DMS153 treated with DMSO at 0.1 percent for 48 hours (cell line): ENCODE data around the gene FLT4.
"Not testable (repeated sequence)": the region's sequence is repeated elsewhere in the genome, so short reads cannot be mapped to it uniquely, and the experiment has no call there.

Experiments
- DNase-seq: peaks from one replicate; lab custom pipeline; 2025; ENCODE audit not compliant: unreplicated experiment; lab: John Stamatoyannopoulos, UW

FLT4 gene

DNA sequence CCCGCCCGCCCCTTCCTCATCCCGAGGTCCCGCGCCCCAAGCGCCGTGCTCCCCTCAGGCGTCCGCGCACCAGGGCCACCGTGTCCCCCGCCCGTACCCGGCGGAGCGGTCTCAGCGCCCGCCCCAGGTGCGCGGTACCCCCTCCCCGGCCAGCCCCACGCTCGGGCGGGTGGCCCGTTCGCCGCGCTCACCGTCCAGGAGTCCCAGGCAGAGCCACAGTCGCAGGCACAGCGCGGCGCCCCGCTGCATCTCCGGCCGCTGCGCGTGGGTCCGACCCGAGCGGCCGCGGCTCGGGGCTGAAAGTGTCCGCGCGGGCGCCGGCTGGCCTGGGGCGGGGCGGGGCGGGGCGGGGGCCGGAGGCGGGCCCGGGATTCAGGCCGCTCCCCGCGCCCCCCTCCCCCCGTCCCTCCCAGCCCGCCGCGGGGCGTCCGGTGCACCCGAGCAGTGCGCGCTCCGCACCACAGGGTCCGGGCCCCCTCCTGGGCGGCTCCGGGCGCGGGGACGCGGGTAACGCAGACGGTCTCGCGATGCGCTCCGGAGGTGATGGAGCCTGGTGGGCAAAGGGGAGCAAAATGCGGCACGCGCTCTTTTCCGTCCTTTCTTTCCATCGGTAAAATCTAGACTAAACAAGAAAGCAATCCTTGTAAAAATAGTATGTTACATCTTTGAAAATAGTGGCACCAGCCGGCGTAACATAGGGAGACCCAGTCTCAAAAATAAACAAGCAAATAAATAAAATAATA lies at the start of gene FLT4:
Gene FLT4, minus strand, starts transcription at position 304 of the 743 bp plus-strand sequence. Its CDS starts 55 bp downstream, at position 249.
- no peak for DNase-seq

DNA sequence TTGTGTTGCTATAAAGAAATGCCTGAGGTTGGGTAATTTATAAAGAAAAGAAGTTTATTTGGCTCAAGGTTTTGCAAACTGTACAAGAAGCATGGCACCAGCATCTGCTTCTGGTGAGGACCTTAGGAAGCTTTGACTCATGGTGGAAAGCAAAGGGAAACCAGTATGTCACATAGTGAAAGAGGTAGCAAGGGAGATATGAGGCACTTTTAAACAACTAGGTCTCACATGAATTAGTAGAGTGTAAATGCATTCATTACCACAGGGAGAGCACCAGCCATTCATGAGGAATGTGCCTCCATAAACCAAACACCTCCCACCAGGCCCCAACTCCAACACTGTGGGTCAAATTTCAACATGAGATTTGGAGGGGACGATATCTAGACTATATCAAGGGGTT lies 49.6 kb upstream of the FLT4 start:
- no peak for DNase-seq

DNA sequence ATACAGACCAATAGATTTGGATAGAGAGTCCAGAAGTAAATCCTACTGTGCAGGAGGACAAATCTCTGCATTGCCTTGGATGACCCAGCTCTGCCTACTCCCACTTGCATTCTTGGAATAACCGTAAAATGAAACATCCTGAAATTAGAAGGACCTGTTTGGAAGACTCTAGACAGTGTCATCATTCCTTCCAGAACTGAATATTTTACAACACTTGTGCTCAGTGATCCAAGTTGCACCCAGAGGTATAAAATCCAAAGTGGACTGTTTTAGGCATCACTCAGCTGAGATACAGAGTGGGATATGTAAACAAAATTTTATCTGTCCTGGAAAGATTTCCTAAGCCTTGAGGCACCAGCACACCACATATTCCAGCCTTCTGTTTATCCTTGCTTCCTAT lies 46.7 kb upstream of the FLT4 start:
- no peak for DNase-seq

DNA sequence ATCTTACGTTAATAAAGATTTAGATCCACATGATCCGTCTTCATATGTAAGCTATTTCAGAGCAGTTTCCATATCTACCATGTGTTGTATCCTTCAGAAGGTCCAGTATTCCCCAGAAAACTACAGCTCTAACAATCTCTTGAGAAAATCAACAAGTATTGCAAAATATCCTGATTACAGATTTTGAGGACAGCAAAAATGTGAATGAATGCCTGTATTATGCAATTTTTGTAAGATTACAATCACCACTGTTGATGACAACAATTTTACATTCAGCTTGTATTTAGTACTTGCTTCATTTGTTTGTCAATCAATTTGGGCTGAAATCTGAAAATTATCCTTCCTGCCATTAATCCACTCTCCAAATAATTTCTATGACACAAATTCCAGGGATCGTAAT lies 43.0 kb upstream of the FLT4 start:
- DNase-seq, result no peak

DNA sequence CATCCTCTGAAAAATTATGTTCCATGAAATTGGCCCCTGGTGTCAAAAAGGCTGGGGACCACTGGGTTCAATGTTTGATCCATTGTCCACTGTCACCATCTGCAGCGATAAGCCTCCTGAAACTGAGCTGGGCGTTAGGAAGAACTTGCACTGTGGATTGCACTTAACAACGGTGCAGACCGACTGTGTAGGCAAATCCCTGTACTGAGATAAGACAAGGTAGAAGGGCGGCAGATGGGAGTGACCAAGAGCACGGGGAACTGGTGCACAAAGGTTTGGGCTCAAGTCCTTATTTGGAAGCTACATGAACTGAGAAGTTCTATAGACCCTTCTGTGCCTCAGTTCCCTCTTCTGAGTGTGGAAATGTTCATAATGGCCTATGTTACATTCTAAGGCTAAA lies 41.6 kb upstream of the FLT4 start:
- no peak for DNase-seq

DNA sequence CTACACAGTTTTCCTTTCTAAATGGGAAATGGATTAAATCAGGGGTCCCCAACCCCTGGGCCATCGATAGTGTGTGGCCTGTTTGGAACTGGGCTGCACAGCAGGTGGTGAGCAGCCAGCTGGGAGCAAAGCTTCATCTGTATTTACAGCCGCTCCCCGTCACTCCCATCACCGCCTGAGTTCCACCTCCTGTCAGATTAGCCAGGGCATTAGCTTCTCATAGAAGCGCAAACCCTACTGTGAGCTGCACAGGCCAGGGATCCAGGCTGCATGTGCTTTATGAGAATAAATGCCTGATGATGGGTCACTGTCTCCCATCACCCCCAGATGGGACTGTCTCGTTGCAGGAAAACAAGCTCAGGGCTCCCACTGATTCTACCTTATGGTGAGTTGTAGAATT lies 41.2 kb upstream of the FLT4 start:
- no peak for DNase-seq

DNA sequence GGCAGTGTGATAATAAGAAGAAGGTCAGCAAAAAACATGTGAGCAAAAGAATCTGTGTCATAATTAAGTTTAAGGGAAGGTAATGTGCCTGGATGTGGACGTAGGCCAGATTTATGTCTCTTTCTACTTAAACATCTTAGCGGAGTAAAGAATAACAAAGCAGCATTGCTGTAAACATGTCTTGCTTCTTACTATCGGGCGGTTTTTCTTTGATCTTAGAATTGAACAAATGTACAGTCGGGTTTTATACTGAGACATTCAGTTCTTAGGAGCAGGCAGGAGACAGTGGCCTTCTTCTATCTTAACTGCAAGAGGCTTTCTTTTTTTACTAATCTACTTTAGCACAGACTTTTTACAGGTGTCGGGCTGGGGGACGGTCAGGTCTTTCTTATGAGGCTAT lies 40.4 kb upstream of the FLT4 start:
- no peak for DNase-seq

DNA sequence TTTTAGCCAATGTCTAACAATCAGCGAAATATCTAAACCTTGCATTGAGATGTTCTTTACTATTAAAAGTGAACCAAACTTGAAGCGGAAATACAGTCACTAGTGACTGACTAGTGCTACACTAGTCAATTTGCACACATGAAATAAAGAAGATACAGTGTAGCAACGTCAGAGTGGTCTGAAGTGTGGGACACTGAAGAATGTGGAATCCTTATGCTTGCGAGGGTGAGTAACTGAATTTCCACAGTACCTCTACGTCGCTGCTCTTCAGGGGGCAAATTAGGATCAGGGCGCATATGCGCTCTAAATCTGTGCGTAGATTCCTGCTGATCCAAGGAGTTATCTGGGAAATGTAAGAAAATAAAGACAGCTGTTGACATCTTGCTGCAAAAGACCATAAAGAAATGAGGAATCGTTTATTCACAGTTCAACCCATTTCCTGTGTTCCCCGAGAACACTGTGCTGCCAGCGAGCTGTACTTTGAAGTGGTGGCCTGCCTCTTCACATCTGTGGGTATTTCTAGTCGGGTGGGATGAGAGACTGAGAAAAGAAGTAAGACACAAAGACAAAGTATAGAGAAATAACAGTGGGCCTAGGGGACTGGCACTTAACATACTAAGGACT lies 39.8 kb upstream of the FLT4 start:
- DNase-seq, result no peak

DNA sequence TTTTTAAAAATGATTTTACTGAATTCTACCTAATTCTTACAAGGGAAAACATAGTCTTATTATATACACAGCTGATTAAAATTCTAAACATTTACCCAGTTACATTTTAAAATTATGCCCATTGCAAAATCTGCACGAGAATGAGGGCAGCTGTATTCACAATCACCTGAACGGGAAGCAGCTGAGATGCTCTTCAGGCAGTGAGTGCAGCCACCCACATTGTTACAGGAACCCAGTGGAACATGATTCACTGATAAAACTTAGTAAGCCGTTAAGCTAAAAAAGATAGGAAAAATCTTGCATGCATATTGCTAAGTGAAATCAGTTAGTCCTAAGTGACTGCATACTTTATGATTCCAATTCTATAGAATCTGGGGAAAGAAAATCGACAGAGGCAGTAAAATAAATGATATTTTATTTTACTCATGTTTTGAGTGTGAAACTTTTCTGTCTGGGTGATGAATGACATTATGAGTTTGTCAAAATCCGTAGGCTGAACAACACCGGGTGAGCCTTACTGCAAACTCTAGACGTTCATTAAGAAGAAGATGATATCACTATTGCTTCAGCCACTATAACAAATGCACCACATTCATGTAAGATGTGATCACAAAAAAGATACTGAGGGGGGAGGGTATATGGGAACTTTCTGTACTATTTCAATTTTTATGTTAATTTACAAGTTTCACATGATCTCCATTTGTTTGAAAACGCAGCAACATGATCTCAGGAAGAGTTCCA lies 39.1 kb upstream of the FLT4 start:
- DNase-seq, result no peak

DNA sequence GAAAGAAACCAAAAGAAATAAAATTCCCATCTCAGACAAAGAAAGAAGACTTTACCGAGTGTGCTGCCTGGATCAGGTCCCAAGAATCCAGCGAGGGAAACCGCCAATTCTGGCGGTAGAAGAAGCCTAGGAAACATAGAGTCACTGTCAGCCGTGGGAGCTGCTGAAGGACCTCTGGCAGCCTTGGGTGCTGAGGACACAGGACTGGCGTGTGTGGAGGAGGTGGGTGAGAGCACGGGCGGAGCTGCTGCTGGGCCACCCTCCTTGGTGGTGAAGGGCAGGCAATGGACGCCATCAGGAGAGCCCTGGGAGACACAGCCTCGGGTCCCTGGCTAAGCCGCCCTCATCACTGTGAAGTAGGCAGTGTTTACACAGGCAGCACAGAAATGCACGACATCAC lies 37.4 kb upstream of the FLT4 start:
- DNase-seq, result not testable (repeated sequence)

DNA sequence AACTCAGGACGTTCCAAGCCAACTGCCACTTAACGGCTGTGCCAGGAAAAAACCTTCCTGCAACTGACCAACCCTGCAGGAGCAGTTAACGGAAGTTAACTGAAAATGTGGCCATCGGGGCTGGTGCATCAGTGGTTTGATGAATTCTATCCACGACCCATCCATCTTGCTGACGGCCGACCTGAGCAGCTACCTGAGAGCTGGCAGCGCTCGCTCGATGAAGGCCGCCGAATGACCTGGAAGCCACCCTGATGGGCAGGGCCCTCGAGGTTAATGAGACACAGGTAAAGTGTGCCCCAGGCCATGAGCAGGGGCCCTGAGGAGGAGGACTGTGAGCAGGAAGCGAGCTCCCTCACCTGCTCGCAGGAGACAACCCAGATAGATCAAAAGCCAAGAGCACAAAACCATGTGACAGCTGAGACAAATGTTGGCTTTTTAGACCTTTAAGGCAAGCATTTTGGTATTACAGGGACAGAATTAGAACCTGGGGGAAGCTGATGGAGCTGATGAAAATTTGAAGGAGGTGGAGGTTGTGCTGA lies 35.3 kb upstream of the FLT4 start:
- no peak for DNase-seq

DNA sequence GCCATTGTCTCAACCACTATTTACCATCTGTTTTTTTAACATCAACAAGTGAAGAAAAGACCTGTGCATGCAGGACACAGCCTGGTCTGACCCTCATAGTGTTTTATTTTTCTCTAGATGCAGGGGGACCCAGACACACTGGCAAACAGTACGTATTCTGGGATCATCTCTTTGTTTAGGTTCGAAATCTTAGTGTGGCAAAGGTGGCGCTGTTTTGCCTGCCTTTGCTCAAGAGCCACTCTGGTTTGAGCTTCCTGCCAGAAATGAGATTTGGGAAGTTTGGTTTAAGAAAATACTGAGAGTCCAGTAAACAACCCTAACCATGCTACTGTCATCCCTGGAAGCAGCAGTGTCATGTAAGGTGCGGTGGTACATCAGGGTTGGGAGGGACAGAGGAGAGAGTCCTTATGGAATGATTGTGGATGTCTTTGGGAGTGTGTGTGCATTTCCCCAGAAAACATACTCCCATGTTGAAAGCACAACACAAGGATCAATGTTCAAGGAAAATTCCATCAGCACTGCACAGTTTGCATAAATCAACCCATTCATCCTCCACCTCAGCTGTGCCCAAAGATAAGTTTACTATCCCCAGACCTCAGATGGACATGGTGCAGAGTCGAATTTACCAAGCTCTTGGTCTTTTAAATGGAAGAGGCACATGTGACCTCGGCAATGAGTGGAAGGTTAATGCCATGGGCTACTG lies 34.0 kb upstream of the FLT4 start:
- no peak for DNase-seq

DNA sequence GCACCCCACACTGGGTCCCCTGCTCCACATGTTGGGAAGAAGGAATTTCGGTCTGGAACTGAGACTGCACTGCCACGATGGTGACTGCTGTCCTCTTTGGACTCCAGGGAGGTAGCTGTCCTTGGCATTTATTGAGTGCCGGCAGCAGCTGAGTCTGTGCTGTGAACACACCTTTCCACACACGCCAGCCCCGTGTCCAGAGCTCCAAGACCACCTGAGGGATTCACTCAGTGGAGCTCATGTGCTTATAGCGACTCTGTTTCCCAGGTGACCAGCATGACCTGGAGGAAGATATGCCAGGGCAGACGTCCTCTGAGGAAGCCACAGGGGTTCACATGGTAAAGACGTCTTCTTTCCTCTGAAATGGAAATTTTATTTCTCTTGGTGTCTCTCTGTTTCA lies 33.2 kb upstream of the FLT4 start:
- DNase-seq, result no peak

DNA sequence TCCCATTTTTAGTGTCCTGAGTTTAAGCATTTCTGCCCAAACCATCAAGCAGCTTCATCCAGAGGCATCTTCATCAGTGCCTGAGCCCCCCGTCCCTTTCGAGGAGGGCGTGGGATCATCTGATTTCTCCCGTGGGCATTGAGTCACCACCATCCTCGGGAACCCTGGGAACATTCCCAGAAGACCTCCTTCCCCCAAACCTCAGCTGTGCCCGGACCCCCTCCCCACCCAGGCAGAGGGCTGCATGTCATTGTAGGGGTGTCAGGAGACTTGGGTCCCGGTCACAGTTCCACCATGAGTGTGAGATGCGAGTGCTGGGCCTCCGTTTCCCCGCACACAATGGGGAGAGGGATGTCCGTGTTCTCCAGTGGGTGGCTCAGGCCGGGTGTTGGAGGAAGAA lies 32.6 kb upstream of the FLT4 start:
- DNase-seq, result not testable (repeated sequence)

DNA sequence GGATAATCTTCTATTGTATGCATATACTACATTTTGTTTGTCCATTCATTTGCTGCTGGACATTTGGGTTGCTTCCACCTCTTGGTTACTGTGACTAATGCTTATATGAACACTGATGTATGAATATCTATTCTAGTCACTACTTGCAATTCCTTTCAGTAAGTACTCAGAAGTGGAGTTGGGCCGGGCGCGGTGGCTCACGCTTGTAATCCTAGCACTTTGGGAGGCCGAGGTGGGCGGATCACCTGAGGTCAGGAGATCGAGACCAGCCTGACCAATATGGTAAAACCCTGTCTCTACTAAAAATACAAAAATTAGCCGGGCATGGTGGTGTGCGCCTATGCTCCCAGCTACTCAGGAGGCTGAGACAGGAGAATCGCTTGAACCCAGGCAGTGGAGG lies 28.9 kb upstream of the FLT4 start:
- DNase-seq, result not testable (repeated sequence)

DNA sequence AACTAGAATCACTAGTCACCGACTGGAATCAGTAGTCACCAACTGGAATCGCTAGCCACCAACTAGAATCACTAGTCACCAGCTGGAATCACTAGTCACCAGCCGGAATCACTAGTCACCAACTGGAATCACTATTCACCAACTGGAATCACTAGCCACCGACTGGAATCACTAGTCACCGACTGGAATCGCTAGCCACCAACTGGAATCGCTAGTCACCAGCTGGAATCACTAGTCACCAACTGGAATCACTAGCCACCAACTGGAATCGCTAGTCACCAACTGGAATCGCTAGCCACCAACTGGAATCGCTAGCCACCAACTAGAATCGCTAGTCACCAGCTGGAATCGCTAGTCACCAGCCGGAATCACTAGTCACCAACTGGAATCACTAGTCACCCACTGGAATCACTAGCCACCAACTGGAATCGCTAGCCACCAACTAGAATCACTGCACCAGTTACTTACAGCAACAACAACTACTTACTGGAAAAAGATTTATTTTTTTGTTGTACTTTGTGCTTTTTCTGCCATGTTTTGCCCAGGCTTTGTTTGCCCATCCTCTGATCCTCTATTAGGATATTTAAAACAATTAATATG lies 25.7 kb upstream of the FLT4 start:
- DNase-seq, result no peak

DNA sequence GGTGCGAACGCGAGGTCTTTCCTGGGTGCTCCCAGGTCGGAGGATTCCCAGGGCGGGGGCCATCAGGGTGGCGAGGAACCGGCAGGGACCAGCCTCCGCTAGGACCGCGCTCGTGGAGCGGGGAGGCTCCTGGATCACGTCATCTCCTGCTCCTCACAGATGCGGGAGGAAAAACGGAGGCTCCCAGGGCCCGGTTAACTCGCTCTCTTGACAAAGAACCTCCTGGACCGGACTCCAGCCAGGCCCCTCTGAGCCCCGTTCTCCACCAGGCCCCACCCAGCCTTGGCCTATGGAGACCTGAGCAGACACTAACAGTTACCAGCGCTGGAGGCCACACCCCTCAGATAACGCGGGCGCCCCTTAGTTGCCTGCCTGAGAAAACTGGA lies 24.7 kb upstream of the FLT4 start:
- not testable (repeated sequence) for DNase-seq

DNA sequence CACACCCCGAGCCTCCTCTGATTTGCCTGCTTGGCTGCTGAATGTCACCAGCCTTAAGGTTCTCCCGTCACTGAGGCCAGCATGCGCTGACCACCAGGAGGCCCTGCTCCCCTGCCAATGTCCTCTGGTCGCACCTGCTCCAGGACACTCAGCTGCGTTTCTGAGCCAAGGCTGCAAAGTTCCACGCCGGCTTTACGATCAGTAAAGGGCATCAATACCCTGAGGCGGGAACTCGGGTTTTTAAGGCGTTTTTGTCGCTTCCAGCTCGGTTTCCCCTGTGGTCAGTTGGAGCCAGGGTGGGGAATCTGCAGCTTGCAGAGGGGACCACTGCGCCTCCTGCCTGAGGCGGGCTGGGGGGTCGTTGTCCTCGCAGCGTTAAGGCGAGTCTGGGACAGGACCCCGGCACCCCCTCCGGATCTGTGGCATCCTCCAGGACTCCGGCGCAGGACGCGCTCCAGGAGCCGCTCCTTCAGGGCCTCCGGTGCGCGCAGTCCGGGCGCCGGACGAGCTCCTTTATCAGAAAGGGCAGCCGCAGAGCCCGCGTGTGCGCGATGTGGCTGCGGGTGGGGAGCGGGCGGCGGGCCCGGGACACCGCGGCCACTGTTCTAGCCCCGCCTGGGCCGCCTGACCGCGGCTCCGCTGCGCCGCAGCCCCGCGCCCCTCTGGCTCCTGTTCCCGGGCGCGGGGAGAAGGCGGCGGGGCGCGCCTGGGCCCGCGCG lies 24.1 kb upstream of the FLT4 start:
- DNase-seq, result no peak

DNA sequence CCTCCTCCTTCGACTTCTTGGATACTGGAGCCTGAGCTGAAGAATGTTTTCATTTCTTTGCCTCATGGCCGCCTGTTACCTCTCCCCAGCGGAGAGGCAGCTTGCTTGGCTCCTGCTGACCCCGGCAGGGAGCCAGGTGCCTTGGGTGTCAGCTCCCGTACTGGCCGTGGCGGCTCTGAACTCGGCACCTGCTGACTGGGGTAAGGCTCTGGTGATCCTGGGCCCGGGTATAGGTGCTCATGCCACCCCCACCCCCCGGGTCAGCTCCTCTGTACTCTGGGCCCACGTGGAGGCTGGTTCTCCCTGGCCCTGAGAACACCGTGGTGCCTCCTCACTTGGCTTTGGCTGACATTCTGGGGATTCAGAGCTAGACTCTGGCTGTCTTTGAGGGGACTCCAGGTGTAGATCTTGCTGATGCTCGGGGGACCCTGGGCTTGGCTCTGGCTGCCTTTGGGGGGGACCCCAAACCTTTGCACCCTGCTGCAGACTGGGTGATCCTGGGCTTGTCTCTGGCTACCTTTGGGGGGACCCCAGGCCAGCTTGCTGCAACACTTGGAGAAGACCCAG lies 22.6 kb upstream of the FLT4 start:
- not testable (repeated sequence) for DNase-seq
